Measurements from ENCODE around the gene TBCA.
"Not testable (repeated sequence)": the region's sequence is repeated elsewhere in the genome, so short reads cannot be mapped to it uniquely, and the experiment has no call there.

Gene TBCA

DNA sequence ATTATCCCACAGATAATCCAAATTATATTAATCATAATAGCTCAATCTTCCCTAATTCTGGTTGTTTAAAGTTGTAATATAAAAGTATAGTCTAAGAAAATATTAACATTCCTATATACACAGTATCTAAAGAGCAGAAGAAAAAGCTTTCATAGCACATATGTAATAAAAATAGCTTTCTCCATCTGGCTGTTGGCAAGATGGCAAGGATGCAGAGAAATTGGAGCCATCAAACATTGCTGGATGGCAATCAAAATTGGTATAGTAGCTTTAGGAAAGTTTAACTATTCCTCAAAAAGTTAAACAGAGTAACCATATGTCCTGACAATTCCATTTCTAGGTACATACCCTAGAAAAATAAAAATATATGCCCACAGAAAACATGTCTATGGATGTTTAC lies 66.8 kb downstream of the TBCA start:
- TF ChIP-seq, protein P1, sequence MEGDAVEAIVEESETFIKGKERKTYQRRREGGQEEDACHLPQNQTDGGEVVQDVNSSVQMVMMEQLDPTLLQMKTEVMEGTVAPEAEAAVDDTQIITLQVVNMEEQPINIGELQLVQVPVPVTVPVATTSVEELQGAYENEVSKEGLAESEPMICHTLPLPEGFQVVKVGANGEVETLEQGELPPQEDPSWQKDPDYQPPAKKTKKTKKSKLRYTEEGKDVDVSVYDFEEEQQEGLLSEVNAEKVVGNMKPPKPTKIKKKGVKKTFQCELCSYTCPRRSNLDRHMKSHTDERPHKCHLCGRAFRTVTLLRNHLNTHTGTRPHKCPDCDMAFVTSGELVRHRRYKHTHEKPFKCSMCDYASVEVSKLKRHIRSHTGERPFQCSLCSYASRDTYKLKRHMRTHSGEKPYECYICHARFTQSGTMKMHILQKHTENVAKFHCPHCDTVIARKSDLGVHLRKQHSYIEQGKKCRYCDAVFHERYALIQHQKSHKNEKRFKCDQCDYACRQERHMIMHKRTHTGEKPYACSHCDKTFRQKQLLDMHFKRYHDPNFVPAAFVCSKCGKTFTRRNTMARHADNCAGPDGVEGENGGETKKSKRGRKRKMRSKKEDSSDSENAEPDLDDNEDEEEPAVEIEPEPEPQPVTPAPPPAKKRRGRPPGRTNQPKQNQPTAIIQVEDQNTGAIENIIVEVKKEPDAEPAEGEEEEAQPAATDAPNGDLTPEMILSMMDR (conservative IDR thresholded peaks at IDR 0.05; ENCODE audit: low read length) = no peak
- TF ChIP-seq EZH2phosphoT487 (IDR thresholded peaks at IDR 0.05; ENCODE audit: borderline replicate concordance) = no peak
- peaks cover 10% of the 10 kb centered on the region for H4K20me1 ChIP-seq (ENCODE audit: insufficient read depth, low read length, poor library complexity, severe bottlenecking)
- no peaks in the 10 kb centered on the region for H3K27me3 ChIP-seq (ENCODE audit: insufficient read depth, low read length, poor library complexity, severe bottlenecking)
- peaks cover 11% of the 10 kb centered on the region for H3K4me1 ChIP-seq (ENCODE audit: insufficient read depth, low read length, poor library complexity, severe bottlenecking)
- no peak overlapping the region for H3K4me2 ChIP-seq (ENCODE audit: low read depth, low read length, poor library complexity, severe bottlenecking)
- no peaks in the 10 kb centered on the region for H3K9me3 ChIP-seq (ENCODE audit: insufficient read depth, low read depth, low read length)
- H3K79me2 ChIP-seq (ENCODE audit: insufficient read depth, low read length) = peaks cover 34% of the 10 kb centered on the region
- H3K9ac ChIP-seq (ENCODE audit: low read depth, low read length, poor library complexity, severe bottlenecking) = no peak overlapping the region
- H3K9me2 ChIP-seq (replicated peaks; ENCODE audit: low read depth, low read length) = no peaks in the 10 kb centered on the region
- H2AFZ ChIP-seq (ENCODE audit: low read length) = no peak overlapping the region
- H3F3A ChIP-seq (ENCODE audit: low read depth) = no peaks in the 10 kb centered on the region
- no peak overlapping the region for H3K4me3 ChIP-seq (ENCODE audit: low read length, poor library complexity, severe bottlenecking)
- peaks cover 37% of the 10 kb centered on the region for H3K36me3 ChIP-seq (ENCODE audit: insufficient read depth, low read length)

DNA sequence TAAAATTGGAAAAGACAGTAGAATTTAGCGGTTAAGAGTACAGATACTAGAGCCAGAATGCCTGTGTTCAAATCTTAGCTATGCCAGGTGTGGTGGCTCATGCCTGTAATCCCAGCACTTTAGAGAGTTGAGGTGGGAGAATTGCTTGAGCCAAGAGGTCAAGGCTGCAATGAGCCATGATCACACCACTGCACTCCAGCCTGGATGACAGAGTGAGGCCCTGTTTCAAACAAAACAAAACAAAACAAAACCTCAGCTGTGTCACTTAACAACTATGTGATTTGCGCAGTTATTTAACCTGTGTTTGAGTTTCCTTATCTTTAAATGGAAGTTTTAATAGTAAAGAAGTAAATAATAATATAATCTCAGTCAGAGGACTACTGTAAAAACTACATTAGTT lies 68.3 kb downstream of the TBCA start:
- Histone ChIP-seq H3K9me2 (replicated peaks; ENCODE audit: low read depth, low read length) (no peaks in the 10 kb centered on the region), H3K4me2 (ENCODE audit: low read depth, low read length, poor library complexity, severe bottlenecking) (no peak overlapping the region), H3K27me3 (ENCODE audit: insufficient read depth, low read length, poor library complexity, severe bottlenecking) (no peaks in the 10 kb centered on the region), H3K4me3 (ENCODE audit: low read length, poor library complexity, severe bottlenecking) (no peak overlapping the region), H3K36me3 (ENCODE audit: insufficient read depth, low read length) (peaks cover 51% of the 10 kb centered on the region), H3K79me2 (ENCODE audit: insufficient read depth, low read length) (peaks cover 20% of the 10 kb centered on the region; the same call in 1 of the 2 replicates), H3F3A (ENCODE audit: low read depth) (no peaks in the 10 kb centered on the region), H3K9me3 (ENCODE audit: insufficient read depth, low read depth, low read length) (no peaks in the 10 kb centered on the region), H2AFZ (ENCODE audit: low read length) (no peak overlapping the region), H3K9ac (ENCODE audit: low read depth, low read length, poor library complexity, severe bottlenecking) (no peak overlapping the region), H3K4me1 (ENCODE audit: insufficient read depth, low read length, poor library complexity, severe bottlenecking) (peaks cover 11% of the 10 kb centered on the region), H4K20me1 (ENCODE audit: insufficient read depth, low read length, poor library complexity, severe bottlenecking) (peaks cover 10% of the 10 kb centered on the region)
- TF ChIP-seq, protein P1 (conservative IDR thresholded peaks at IDR 0.05; ENCODE audit: low read length) = no peak
- TF ChIP-seq EZH2phosphoT487 (IDR thresholded peaks at IDR 0.05; ENCODE audit: borderline replicate concordance) = no peak

DNA sequence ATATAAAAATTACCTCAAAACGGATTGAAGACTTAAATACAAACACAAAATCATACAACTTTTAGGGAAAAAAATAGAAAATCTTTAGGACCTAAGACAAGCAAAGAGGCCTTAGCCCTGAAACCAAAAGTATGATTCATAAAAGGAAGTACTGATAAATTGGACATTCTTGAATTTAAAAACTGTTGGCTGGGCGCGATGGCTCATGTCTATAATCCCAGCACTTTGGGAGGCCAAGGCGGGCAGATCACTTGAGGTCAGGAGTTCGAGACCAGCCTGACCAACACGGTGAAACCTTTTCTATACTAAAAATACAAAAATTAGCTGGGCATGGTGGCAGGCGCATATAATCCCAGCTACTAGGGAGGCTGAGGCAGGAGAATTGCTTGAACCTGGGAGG lies 76.6 kb downstream of the TBCA start:
- not testable (repeated sequence) for H3K4me2 ChIP-seq (ENCODE audit: low read depth, low read length, poor library complexity, severe bottlenecking)
- H3K79me2 ChIP-seq (ENCODE audit: insufficient read depth, low read length) = peaks cover 41% of the 10 kb centered on the region; the same call in 1 of the 2 replicates
- H3K36me3 ChIP-seq (ENCODE audit: insufficient read depth, low read length) = peaks cover 40% of the 10 kb centered on the region

DNA sequence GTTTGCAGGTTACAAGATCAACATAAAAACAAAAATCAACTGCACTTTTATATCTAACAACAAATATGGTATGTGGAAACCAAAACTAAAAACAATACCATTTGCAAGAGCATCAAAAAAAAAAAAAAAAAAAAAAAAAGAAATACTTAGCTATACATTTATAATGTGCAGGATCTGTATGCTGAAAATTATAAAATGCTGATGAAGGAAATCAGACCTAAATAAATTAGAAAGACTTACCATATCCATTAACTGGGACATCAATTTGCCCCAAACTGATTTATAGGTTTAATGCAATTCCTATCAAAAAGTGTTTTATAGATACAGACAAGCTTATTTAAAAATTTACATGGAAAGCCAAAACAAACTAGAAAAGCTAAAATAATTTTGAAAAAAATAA lies 77.2 kb downstream of the TBCA start:
- no peak for TF ChIP-seq EZH2phosphoT487 (IDR thresholded peaks at IDR 0.05; ENCODE audit: borderline replicate concordance)
- TF ChIP-seq, protein P1 (conservative IDR thresholded peaks at IDR 0.05; ENCODE audit: low read length) = no peak
- no peak overlapping the region for H3K4me3 ChIP-seq (ENCODE audit: low read length, poor library complexity, severe bottlenecking)

More for the DNA sequence above, 76.6 kb downstream of the TBCA start:
- H3K9me3 ChIP-seq (ENCODE audit: insufficient read depth, low read depth, low read length); H3K4me3 ChIP-seq (ENCODE audit: low read length, poor library complexity, severe bottlenecking); H3K9me2 ChIP-seq (replicated peaks; ENCODE audit: low read depth, low read length); H3K4me1 ChIP-seq (ENCODE audit: insufficient read depth, low read length, poor library complexity, severe bottlenecking); H3K27me3 ChIP-seq (ENCODE audit: insufficient read depth, low read length, poor library complexity, severe bottlenecking); H3F3A ChIP-seq (ENCODE audit: low read depth); H4K20me1 ChIP-seq (ENCODE audit: insufficient read depth, low read length, poor library complexity, severe bottlenecking); H3K9ac ChIP-seq (ENCODE audit: low read depth, low read length, poor library complexity, severe bottlenecking); H2AFZ ChIP-seq (ENCODE audit: low read length): not testable (repeated sequence)

More for the DNA sequence above, 77.2 kb downstream of the TBCA start:
- no peak overlapping the region for H3K9ac ChIP-seq (ENCODE audit: low read depth, low read length, poor library complexity, severe bottlenecking)
- H3K27me3 ChIP-seq (ENCODE audit: insufficient read depth, low read length, poor library complexity, severe bottlenecking) = no peaks in the 10 kb centered on the region
- H2AFZ ChIP-seq (ENCODE audit: low read length) = no peak overlapping the region
- no peak overlapping the region for H3K4me2 ChIP-seq (ENCODE audit: low read depth, low read length, poor library complexity, severe bottlenecking)
- H3K36me3 ChIP-seq (ENCODE audit: insufficient read depth, low read length) = peaks cover 34% of the 10 kb centered on the region
- H3K4me1 ChIP-seq (ENCODE audit: insufficient read depth, low read length, poor library complexity, severe bottlenecking) = peaks cover 16% of the 10 kb centered on the region
- H4K20me1 ChIP-seq (ENCODE audit: insufficient read depth, low read length, poor library complexity, severe bottlenecking) = no peaks in the 10 kb centered on the region
- no peaks in the 10 kb centered on the region for H3F3A ChIP-seq (ENCODE audit: low read depth)
- H3K9me2 ChIP-seq (replicated peaks; ENCODE audit: low read depth, low read length) = no peaks in the 10 kb centered on the region
- H3K9me3 ChIP-seq (ENCODE audit: insufficient read depth, low read depth, low read length) = peaks cover 8% of the 10 kb centered on the region; the same call in 1 of the 2 replicates
- peaks cover 44% of the 10 kb centered on the region; the same call in 1 of the 2 replicates for H3K79me2 ChIP-seq (ENCODE audit: insufficient read depth, low read length)
